CD4-positive, alpha-beta T cell treated with Interleukin-2 at 100 ng/mL for 4 hours (primary cell): ENCODE data around the gene KLK6.

Experiments used
- DNase-seq: peaks from one replicate; pipeline ENCODE4 v3.0.0-alpha.2; 2020; ENCODE audit warnings: low spot score

The KLK6 gene

GRCh38 chr19:50910722-50911121 is 58.7 kb downstream of the KLK6 start:
- DNase-seq, result no peak

- DNase-seq, result no peak
These were observed 59.9 kb downstream of the KLK6 start for GRCh38 chr19:50909240-50910070.
